Activated CD8-positive, alpha-beta memory T cell treated with anti-CD3 and anti-CD28 coated beads, Interleukin-2, amount 50 U/mL, for 24 hours (primary cell): ENCODE measurements around the gene OR51B4.
"Not testable (repeated sequence)": the region's sequence is repeated elsewhere in the genome, so short reads cannot be mapped to it uniquely, and the experiment has no call there.

ENCODE experiments used
- DNase-seq: peaks from one replicate; pipeline ENCODE4 v3.0.0-alpha.2; 2020; ENCODE audit errors: extremely low read depth

OR51B4 gene

DNA sequence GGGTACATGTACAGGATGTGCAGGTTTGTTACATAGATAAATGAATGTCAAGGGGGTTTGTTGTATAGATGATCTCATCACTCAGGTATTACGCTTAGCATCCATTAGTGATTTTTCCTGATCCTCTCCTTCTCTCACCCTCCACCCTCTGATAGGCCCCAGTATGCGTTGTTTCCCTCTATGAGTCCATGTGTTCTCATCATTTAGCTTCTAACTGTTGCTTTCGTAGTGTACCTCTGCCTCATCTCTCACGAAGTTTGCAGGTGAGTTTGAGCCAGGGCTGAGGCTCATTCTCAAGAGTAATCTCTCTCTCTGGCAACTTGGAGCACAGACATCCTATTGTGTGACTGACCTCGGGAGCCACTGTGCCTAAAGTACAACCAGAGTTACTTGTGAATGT lies 27.4 kb downstream of the OR51B4 start:
- DNase-seq, result no peak

DNA sequence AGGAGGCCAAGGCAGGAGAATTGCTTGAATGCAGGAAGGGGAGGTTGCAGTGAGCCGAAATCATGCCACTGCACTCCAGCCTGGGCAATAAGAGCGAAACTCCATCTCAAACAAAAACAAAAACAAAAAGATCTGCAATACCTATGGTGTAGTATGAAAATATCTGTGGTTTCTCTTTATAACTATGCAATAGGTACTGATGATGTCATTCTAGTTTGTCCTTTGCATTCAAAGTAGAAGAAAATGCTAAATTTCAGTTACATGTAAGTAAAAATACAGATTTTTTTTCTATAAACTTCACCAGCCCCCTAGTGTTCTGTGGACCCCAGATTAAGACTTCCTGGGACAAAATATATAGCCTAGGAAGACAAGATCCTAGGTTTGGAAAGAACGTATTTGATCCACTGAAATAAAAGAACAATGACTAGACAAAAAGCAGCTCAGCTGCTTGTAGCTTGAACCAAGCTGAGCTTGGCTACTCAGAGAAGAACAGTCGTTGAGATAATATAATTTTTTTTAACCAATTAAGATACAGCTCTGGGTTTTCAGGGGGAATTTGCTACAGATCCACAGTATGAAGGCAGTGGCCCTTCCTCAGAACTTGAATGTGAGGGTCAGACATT lies 29.2 kb downstream of the OR51B4 start:
- DNase-seq, result no peak

DNA sequence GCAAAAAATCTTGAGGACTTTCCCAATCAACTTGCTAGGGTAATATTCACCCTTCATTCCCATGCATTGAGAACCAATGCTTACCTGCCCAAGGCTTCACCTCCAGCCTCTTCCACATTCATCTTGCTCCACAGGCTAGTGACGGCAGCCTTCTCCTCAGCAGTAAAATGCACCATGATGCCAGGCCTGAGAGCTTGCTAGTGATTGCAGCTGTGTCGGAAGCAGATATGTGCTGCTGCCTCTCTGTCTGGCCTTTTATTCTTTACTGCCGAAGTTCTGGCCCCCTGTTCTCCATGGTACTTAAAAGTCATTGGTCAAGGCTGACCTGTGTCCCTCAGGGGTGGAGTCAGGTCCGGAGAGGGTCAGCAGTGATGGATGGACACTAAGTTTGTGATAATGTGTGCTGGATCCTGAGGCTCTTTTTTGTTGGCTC lies 32.0 kb downstream of the OR51B4 start, which contains the start of gene HBE1:
Gene HBE1 (minus strand): TSS at position 231 of the 433 bp plus-strand sequence. CDS start 55 bp downstream, at position 176.
- no peak for DNase-seq

DNA sequence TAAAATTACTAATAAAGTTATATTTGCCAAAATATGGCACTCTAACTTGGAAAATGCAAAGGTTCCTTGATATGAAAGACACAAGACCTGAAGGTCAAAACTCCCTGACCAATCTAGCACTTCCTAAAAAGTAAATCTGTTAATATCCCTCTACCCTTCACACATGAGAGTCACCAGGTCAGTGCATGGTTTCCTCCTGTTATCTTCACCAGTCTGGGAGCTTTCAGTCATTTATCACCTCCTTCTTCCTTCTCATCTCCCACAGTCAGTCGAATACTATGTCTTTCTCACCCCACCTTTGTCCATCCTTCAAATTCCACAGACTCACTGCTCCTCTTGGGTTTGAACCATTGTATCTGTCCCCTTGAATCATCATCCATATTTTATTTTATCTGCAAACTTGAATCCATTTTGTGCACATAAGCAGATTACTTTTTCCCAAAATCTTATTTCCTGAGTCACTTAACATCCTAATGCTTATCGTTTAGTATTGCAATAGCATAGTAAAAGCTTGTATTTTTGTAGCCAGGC lies 34.6 kb downstream of the OR51B4 start:
- DNase-seq, result no peak

DNA sequence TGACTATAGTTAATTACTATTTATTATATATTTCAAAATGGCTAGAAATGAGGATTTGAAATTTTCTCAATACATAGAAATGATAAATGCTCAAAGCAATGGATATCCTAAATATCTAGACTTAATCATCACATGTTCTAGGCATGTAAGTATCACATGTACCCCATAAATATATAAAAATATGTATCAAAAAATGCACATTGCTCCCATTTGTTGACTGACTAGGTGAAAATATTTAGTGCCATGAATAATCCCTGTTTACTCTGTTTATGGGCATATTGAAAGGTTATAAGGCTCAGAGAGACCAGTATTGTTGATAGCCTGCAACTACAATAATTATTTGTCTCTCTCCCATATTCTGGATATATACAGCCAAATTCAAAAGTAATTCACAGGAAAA lies 35.1 kb downstream of the OR51B4 start:
- no peak for DNase-seq

DNA sequence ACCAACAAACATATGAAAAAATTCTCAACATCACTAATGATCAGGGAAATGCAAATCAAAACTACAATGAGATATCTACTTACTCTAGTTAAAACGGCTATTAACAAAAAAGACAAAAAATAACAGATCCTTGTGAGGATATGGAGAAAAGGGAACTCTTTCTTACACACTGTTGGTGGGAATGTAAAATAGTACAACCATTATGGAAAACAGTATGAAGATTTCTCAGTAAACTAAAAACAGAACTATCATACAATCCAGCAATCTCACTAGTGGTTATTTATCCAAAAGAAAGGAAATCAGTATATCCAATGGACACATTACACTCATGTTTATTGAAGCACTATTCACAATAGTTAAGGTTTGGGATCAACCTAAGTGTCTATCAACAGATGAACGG lies 35.9 kb downstream of the OR51B4 start:
- no peak for DNase-seq

DNA sequence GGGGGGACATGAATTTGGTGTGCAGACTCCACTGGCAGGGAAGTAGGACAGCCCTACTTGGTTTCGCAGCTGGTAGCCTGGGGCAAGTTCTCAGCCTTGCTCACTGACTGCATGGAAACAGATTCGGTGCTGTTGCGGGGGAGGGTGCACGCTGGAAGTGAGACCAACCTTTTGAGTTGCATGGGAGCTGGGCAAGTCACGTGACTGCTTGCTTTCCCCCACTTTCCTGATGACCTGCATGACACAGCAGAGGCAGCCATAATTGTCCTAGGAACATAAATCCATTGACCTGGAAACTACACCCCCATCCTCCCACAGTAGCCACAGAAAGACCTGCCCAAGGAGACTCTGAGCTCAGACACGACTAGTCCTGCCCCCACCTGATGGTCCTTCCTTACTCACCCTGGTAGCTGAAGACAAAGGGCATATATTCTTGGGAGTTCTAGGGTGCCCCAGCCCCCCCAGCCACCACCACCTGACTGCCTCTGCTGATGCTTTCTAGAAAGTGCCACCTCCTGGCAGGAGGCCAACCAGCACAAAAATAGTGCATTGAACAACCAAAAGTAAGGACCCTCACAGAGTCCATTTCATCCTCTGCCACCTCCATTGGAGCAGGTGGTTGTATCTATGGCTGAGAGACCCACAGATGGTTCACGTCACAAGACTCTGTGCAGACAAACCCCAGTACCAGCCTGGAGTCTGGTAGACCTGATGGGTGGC lies 43.0 kb downstream of the OR51B4 start:
- no peak for DNase-seq

DNA sequence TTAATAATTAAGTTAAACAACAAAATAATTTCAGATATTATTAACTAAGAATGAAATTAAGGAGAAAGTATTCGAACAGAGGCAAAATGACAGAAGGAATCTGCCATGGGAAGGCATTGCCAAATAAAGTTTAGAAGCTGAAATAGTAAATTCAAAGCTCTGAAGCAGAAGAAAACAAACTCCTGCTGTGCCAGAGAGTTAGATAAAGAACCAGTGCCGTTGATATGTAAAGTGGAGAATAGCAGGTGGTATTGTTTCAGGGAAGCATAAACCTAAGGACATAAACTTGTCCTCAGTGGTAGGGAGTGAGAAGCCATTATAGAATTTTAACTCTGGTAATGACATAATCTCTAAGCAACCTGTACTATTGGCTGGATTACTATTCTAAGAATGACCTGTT lies 44.5 kb downstream of the OR51B4 start:
- DNase-seq, result no peak

DNA sequence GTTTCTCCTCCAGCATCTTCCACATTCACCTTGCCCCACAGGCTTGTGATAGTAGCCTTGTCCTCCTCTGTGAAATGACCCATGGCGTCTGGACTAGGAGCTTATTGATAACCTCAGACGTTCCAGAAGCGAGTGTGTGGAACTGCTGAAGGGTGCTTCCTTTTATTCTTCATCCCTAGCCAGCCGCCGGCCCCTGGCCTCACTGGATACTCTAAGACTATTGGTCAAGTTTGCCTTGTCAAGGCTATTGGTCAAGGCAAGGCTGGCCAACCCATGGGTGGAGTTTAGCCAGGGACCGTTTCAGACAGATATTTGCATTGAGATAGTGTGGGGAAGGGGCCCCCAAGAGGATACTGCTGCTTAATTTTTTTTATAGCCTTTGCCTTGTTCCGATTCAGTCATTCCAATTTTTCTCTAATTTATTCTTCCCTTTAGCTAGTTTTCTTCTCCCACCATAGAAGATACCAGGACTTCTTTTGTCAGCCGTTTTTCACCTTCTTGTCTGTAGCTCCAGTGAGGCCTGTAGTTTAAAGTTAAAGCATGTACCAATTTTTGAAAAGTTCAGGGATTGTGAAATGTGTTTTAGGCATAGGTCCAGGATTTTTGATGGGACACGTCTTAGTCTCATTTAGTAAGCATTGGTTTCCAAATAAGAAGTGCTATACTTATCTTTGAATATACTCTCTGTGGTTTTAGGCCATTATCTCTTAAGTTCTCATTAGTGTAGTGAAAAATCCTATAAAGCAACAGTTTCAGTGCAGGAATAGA lies 46.9 kb downstream of the OR51B4 start, which contains the start of gene HBG2:
Gene HBG2 (minus strand): TSS at position 136 of the 768 bp plus-strand sequence. CDS start 53 bp downstream, at position 83.
- not testable (repeated sequence) for DNase-seq

DNA sequence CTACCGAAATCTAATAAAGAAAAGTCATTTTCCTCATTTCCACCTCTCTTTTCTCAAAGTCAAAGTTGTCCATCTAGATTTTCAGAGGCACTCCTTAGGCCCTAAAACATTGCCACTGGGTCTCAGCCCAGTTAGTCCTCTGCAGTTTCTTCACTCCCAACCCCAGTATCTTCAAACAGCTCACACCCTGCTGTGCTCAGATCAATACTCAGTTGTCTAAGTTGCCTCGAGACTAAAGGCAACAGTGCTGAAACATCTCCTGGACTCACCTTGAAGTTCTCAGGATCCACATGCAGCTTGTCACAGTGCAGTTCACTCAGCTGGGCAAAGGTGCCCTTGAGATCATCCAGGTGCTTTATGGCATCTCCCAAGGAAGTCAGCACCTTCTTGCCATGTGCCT lies 47.7 kb downstream of the OR51B4 start:
- not testable (repeated sequence) for DNase-seq

DNA sequence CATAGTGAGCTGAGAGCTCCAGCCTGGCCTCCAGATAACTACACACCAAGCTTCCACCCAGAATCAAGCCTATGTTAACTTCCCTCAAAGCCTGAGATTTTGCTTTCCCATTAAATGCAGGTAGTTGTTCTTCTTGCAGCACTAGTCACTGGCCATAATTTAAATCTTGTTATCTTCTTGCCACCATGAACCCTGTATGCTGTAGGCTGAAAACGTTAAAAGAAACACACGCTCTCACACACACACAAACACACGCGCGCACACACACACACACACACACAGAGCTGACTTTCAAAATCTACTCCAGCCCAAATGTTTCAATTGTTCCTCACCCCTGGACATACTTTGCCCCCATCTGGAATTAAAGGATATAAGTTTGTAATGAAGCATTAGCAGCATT lies 48.3 kb downstream of the OR51B4 start:
- not testable (repeated sequence) for DNase-seq

DNA sequence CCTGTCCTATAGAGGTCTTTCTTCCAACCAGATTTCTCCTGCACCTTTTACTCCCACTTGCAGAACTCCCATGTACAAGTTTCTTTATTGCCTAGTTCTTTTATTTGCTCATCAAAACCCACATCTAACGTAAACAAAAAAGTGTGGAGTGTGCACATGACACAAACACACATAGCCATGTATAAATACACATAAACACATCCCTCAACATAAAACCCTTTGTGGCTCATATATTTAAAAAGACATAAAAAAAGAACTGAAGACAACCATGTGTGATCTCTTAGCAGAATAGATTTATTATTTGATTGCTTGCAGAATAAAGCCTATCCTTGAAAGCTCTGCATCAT lies 48.9 kb downstream of the OR51B4 start:
- DNase-seq, result no peak

DNA sequence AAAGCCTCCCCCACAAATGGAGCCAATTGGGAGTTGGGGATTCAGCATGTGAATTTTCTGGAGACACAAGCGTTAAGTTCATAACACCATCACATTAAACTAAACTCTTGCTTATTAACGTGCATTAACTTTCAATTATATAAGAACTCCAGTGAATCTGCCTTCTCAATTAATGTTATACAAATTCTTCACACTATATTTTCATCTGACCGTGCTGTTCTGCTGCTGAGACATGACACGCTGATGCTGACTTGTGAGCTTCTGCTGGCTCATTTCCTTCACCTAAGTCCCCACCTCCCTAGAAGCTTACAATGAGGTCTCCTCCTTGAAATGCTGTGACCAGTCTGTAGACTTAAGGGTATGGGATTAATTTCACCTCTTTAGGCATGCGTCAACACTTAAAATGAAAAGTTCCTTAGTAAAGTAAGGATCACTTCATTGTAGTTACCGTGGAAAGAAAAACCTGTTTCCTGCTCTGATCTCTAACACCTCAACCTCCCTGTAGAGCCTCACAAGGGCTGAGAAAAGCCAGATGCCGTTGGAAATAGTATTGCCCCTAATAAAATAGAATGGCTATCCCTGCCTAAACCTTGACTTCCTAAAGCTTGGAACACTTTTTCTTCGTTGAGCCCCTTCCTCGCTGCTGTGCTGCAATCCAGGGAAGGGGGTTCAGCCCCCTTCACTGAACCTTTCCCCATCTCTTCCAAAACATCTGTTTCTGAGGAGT lies 49.4 kb downstream of the OR51B4 start:
- DNase-seq, result no peak

DNA sequence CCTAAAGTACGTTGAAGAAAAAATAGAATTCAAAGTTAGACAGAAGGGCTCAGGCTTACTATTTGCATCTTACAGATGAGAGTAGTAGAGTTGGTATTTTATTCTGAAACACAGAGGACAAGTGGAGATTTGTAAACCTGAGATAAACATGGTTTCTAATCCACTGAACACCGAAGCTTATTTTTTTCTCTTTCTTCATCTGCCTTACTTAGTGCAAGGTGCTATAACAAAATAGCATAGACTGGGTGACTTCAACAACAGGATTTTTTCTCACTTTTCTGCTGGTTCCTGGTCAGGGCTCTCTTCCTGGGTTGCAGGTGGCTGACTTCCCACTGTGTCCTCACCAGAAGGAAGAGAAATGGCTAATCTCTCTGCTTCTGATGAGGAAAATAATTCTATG lies 50.0 kb downstream of the OR51B4 start:
- no peak for DNase-seq
